ENCODE measurements around the gene FAXDC2.
"Not testable (repeated sequence)": the region's sequence is repeated elsewhere in the genome, so short reads cannot be mapped to it uniquely, and the experiment has no call there.

Gene FAXDC2

GRCh38 chr5:154842689-154843530 lies 7.5 kb downstream of the FAXDC2 start:
- no peaks in the 10 kb centered on the region for H3K36me3 ChIP-seq (ENCODE audit: insufficient read depth, low read length)
- no peaks in the 10 kb centered on the region for H3K4me1 ChIP-seq (ENCODE audit: control insufficient read depth, insufficient read depth, low read length, unreplicated experiment)
- no peak overlapping the region for H2AFZ ChIP-seq (ENCODE audit: low read length, unreplicated experiment)
- H3K27ac ChIP-seq (ENCODE audit: low read depth, low read length), result no peak overlapping the region
- H3K27me3 ChIP-seq (ENCODE audit: insufficient read depth, low read length), result no peaks in the 10 kb centered on the region
- H3K79me2 ChIP-seq (ENCODE audit: control insufficient read depth, insufficient read depth, low read length, unreplicated experiment), result no peaks in the 10 kb centered on the region
- H3K4me3 ChIP-seq (ENCODE audit: low read depth, low read length), result no peak overlapping the region

GRCh38 chr5:154841273-154841661 lies 9.1 kb downstream of the FAXDC2 start:
- no peaks in the 10 kb centered on the region for H3K79me2 ChIP-seq (ENCODE audit: control insufficient read depth, insufficient read depth, low read length, unreplicated experiment)
- no peak overlapping the region for H3K4me3 ChIP-seq (ENCODE audit: low read depth, low read length)
- H3K27ac ChIP-seq (ENCODE audit: low read depth, low read length), result no peak overlapping the region
- no peak overlapping the region for H2AFZ ChIP-seq (ENCODE audit: low read length, unreplicated experiment)
- H3K36me3 ChIP-seq (ENCODE audit: insufficient read depth, low read length), result no peaks in the 10 kb centered on the region
- no peaks in the 10 kb centered on the region for H3K4me1 ChIP-seq (ENCODE audit: control insufficient read depth, insufficient read depth, low read length, unreplicated experiment)
- H3K27me3 ChIP-seq (ENCODE audit: insufficient read depth, low read length), result no peaks in the 10 kb centered on the region

GRCh38 chr5:154840435-154841272 lies 9.7 kb downstream of the FAXDC2 start:
- H3K4me3 ChIP-seq (ENCODE audit: low read depth, low read length), result no peak overlapping the region
- no peaks in the 10 kb centered on the region for H3K79me2 ChIP-seq (ENCODE audit: control insufficient read depth, insufficient read depth, low read length, unreplicated experiment)
- no peak overlapping the region for H3K27ac ChIP-seq (ENCODE audit: low read depth, low read length)
- H2AFZ ChIP-seq (ENCODE audit: low read length, unreplicated experiment), result no peak overlapping the region
- H3K36me3 ChIP-seq (ENCODE audit: insufficient read depth, low read length), result no peaks in the 10 kb centered on the region
- no peaks in the 10 kb centered on the region for H3K27me3 ChIP-seq (ENCODE audit: insufficient read depth, low read length)
- H3K4me1 ChIP-seq (ENCODE audit: control insufficient read depth, insufficient read depth, low read length, unreplicated experiment), result peaks cover 3% of the 10 kb centered on the region

- no peak overlapping the region for H3K27ac ChIP-seq (ENCODE audit: low read depth, low read length)
- H2AFZ ChIP-seq (ENCODE audit: low read length, unreplicated experiment), result no peak overlapping the region
- H3K36me3 ChIP-seq (ENCODE audit: insufficient read depth, low read length), result no peaks in the 10 kb centered on the region
- H3K79me2 ChIP-seq (ENCODE audit: control insufficient read depth, insufficient read depth, low read length, unreplicated experiment), result no peaks in the 10 kb centered on the region
- H3K4me3 ChIP-seq (ENCODE audit: low read depth, low read length), result no peak overlapping the region
- peaks cover 16% of the 10 kb centered on the region for H3K4me1 ChIP-seq (ENCODE audit: control insufficient read depth, insufficient read depth, low read length, unreplicated experiment)
- no peaks in the 10 kb centered on the region for H3K27me3 ChIP-seq (ENCODE audit: insufficient read depth, low read length)
These were observed 13.1 kb downstream of the FAXDC2 start for GRCh38 chr5:154837009-154837901.

GRCh38 chr5:154836225-154836624 lies 14.2 kb downstream of the FAXDC2 start:
- Histone ChIP-seq H3K27ac (ENCODE audit: low read depth, low read length) (no peak overlapping the region), H3K4me1 (ENCODE audit: control insufficient read depth, insufficient read depth, low read length, unreplicated experiment) (peaks cover 16% of the 10 kb centered on the region), H3K36me3 (ENCODE audit: insufficient read depth, low read length) (no peaks in the 10 kb centered on the region), H3K4me3 (ENCODE audit: low read depth, low read length) (no peak overlapping the region), H3K27me3 (ENCODE audit: insufficient read depth, low read length) (no peaks in the 10 kb centered on the region), H3K79me2 (ENCODE audit: control insufficient read depth, insufficient read depth, low read length, unreplicated experiment) (no peaks in the 10 kb centered on the region), H2AFZ (ENCODE audit: low read length, unreplicated experiment) (no peak overlapping the region)

- not testable (repeated sequence) for H3K27me3 ChIP-seq (ENCODE audit: insufficient read depth, low read length); H2AFZ ChIP-seq (ENCODE audit: low read length, unreplicated experiment); H3K79me2 ChIP-seq (ENCODE audit: control insufficient read depth, insufficient read depth, low read length, unreplicated experiment); H3K4me3 ChIP-seq (ENCODE audit: low read depth, low read length); H3K36me3 ChIP-seq (ENCODE audit: insufficient read depth, low read length)
- H3K27ac ChIP-seq (ENCODE audit: low read depth, low read length), result 0 out of 2 replicates have a peak overlapping the region, but pooled peaks have one; percentile 34
- peaks cover 16% of the 10 kb centered on the region for H3K4me1 ChIP-seq (ENCODE audit: control insufficient read depth, insufficient read depth, low read length, unreplicated experiment)
These were observed 14.7 kb downstream of the FAXDC2 start for GRCh38 chr5:154835701-154836052.

- Histone ChIP-seq H3K27me3 (ENCODE audit: insufficient read depth, low read length) (no peaks in the 10 kb centered on the region), H3K4me3 (ENCODE audit: low read depth, low read length) (no peak overlapping the region), H2AFZ (ENCODE audit: low read length, unreplicated experiment) (no peak overlapping the region), H3K79me2 (ENCODE audit: control insufficient read depth, insufficient read depth, low read length, unreplicated experiment) (no peaks in the 10 kb centered on the region), H3K4me1 (ENCODE audit: control insufficient read depth, insufficient read depth, low read length, unreplicated experiment) (peaks cover 26% of the 10 kb centered on the region), H3K36me3 (ENCODE audit: insufficient read depth, low read length) (no peaks in the 10 kb centered on the region), H3K27ac (ENCODE audit: low read depth, low read length) (no peak overlapping the region)
These were observed 16.4 kb downstream of the FAXDC2 start for GRCh38 chr5:154834053-154834452.

- peaks cover 26% of the 10 kb centered on the region for H3K4me1 ChIP-seq (ENCODE audit: control insufficient read depth, insufficient read depth, low read length, unreplicated experiment)
- not testable (repeated sequence) for H3K36me3 ChIP-seq (ENCODE audit: insufficient read depth, low read length); H3K27ac ChIP-seq (ENCODE audit: low read depth, low read length); H3K79me2 ChIP-seq (ENCODE audit: control insufficient read depth, insufficient read depth, low read length, unreplicated experiment); H2AFZ ChIP-seq (ENCODE audit: low read length, unreplicated experiment); H3K27me3 ChIP-seq (ENCODE audit: insufficient read depth, low read length); H3K4me3 ChIP-seq (ENCODE audit: low read depth, low read length)
These were observed 17.6 kb downstream of the FAXDC2 start for GRCh38 chr5:154832804-154833203.

GRCh38 chr5:154831451-154831850 lies 19.0 kb downstream of the FAXDC2 start:
- Histone ChIP-seq H3K36me3 (ENCODE audit: insufficient read depth, low read length) (no peaks in the 10 kb centered on the region), H3K4me3 (ENCODE audit: low read depth, low read length) (no peak overlapping the region), H3K27ac (ENCODE audit: low read depth, low read length) (no peak overlapping the region), H2AFZ (ENCODE audit: low read length, unreplicated experiment) (no peak overlapping the region), H3K79me2 (ENCODE audit: control insufficient read depth, insufficient read depth, low read length, unreplicated experiment) (no peaks in the 10 kb centered on the region), H3K27me3 (ENCODE audit: insufficient read depth, low read length) (no peaks in the 10 kb centered on the region), H3K4me1 (ENCODE audit: control insufficient read depth, insufficient read depth, low read length, unreplicated experiment) (peaks cover 26% of the 10 kb centered on the region)

- Histone ChIP-seq H2AFZ (ENCODE audit: low read length, unreplicated experiment) (no peak overlapping the region), H3K4me3 (ENCODE audit: low read depth, low read length) (no peak overlapping the region), H3K4me1 (ENCODE audit: control insufficient read depth, insufficient read depth, low read length, unreplicated experiment) (peaks cover 23% of the 10 kb centered on the region), H3K36me3 (ENCODE audit: insufficient read depth, low read length) (no peaks in the 10 kb centered on the region), H3K79me2 (ENCODE audit: control insufficient read depth, insufficient read depth, low read length, unreplicated experiment) (no peaks in the 10 kb centered on the region), H3K27ac (ENCODE audit: low read depth, low read length) (no peak overlapping the region), H3K27me3 (ENCODE audit: insufficient read depth, low read length) (no peaks in the 10 kb centered on the region)
These were observed 19.8 kb downstream of the FAXDC2 start for GRCh38 chr5:154830596-154830995.

Data from ACC112 (cell line).